Stimulated activated naive CD8-positive, alpha-beta T cell treated with anti-CD3 and anti-CD28 coated beads, Interleukin-15, amount 100 ng/mL, for 72 hours (primary cell): Measurements from ENCODE around the gene PLEKHH3.
"Not testable (repeated sequence)": the region's sequence is repeated elsewhere in the genome, so short reads cannot be mapped to it uniquely, and the experiment has no call there.

Source experiments
- ATAC-seq: fragments of 150-1000 bp; cut with Tn5 transposase; 2 replicates; pipeline ENCODE4 v1.10.0; 2021; ENCODE audit warnings: mild to moderate bottlenecking, moderate library complexity
- DNase-seq, 2 donors: peaks; one replicate each; pipeline ENCODE4 v3.0.0; 2021 to 2022
- H3K27ac Mint-ChIP-seq, 2 donors: one replicate each; pipeline ENCODE4 v1.8.0; 2022; ENCODE audit warnings: mild to moderate bottlenecking in 2 of 2, mixed read lengths in 2 of 2, moderate library complexity in 2 of 2
- H3K27me3 Mint-ChIP-seq: one replicate; pipeline ENCODE4 v1.8.0; 2022; ENCODE audit warnings: mixed read lengths
- H3K4me1 Mint-ChIP-seq: one replicate; pipeline ENCODE4 v1.8.0; 2022; ENCODE audit warnings: mild to moderate bottlenecking, mixed read lengths
- H3K4me3 Mint-ChIP-seq, 2 donors: one replicate each; pipeline ENCODE4 v1.8.0; 2022; ENCODE audit warnings: mild to moderate bottlenecking in 2 of 2, mixed read lengths in 2 of 2, moderate library complexity in 1 of 2
- H3K9me3 Mint-ChIP-seq, 2 donors: one replicate each; pipeline ENCODE4 v1.8.0; 2022; ENCODE audit warnings: mixed read lengths in 2 of 2

Gene PLEKHH3

GRCh38 chr17:42629411-42630009, 47.3 kb downstream of the PLEKHH3 start:
- H3K27me3 Mint-ChIP-seq, result peaks cover 5% of the 10 kb centered on the region
- no peak for DNase-seq

GRCh38 chr17:42627032-42627764, 49.6 kb downstream of the PLEKHH3 start:
- H3K27ac Mint-ChIP-seq, H3K27me3 Mint-ChIP-seq, H3K9me3 Mint-ChIP-seq, H3K4me1 Mint-ChIP-seq, H3K4me3 Mint-ChIP-seq, DNase-seq, ATAC-seq: not testable (repeated sequence)

More at GRCh38 chr17:42629411-42630009, 47.3 kb downstream of the PLEKHH3 start:
- no peaks in the 10 kb centered on the region for H3K4me1 Mint-ChIP-seq
- no peak overlapping the region for H3K27ac Mint-ChIP-seq
- H3K9me3 Mint-ChIP-seq, result no peaks in the 10 kb centered on the region
- no peak overlapping the region for H3K4me3 Mint-ChIP-seq
- no peak for ATAC-seq

GRCh38 chr17:42623732-42624596, 52.8 kb downstream of the PLEKHH3 start:
- Mint-ChIP-seq H3K4me3 (no peak overlapping the region), H3K27ac (no peak overlapping the region), H3K4me1 (peaks cover 4% of the 10 kb centered on the region), H3K9me3 (no peaks in the 10 kb centered on the region), H3K27me3 (no peaks in the 10 kb centered on the region)
- DNase-seq (no peak), ATAC-seq (no peak)

- Mint-ChIP-seq H3K27me3 (no peaks in the 10 kb centered on the region), H3K4me1 (peaks cover 11% of the 10 kb centered on the region), H3K9me3 (no peaks in the 10 kb centered on the region), H3K27ac (no peak overlapping the region), H3K4me3 (no peak overlapping the region)
- DNase-seq (no peak), ATAC-seq (no peak)
Measured at GRCh38 chr17:42623271-42623670, 53.5 kb downstream of the PLEKHH3 start.

- not testable (repeated sequence) for ATAC-seq, H3K9me3 Mint-ChIP-seq
Measured at GRCh38 chr17:42621987-42622386, 54.8 kb downstream of the PLEKHH3 start.

GRCh38 chr17:42618442-42619150, 58.2 kb downstream of the PLEKHH3 start:
- no peaks in the 10 kb centered on the region for H3K27me3 Mint-ChIP-seq
- no peak overlapping the region for H3K27ac Mint-ChIP-seq

More at GRCh38 chr17:42621987-42622386, 54.8 kb downstream of the PLEKHH3 start:
- H3K4me3 Mint-ChIP-seq, H3K27ac Mint-ChIP-seq, DNase-seq, H3K27me3 Mint-ChIP-seq: not testable (repeated sequence)
- H3K4me1 Mint-ChIP-seq, result peaks cover 17% of the 10 kb centered on the region

GRCh38 chr17:42617956-42618431, 58.8 kb downstream of the PLEKHH3 start:
- Mint-ChIP-seq H3K4me3 (no peak overlapping the region), H3K9me3 (no peaks in the 10 kb centered on the region), H3K4me1 (peaks cover 17% of the 10 kb centered on the region), H3K27me3 (no peaks in the 10 kb centered on the region), H3K27ac (peak overlapping the region in 1 of 2 donors; percentile 19)
- DNase-seq (no peak), ATAC-seq (peak; percentile 35)

More at GRCh38 chr17:42618442-42619150, 58.2 kb downstream of the PLEKHH3 start:
- peak; percentile 20 for ATAC-seq
- Mint-ChIP-seq H3K4me1 (peaks cover 17% of the 10 kb centered on the region), H3K9me3 (no peaks in the 10 kb centered on the region), H3K4me3 (no peak overlapping the region)
- DNase-seq, result no peak
